A549 (cell line): ENCODE measurements around the gene POLR2L.

Source experiments
- CBX2 ChIP-seq: fragments of 200-600 bp; sonication (generic); IDR thresholded peaks from 2 replicates; pipeline ENCODE4 v1.6.1; 2016; ENCODE audit warnings: low read depth, mild to moderate bottlenecking, borderline replicate concordance
- CBX8 ChIP-seq: fragments of 200-600 bp; sonication (generic); IDR thresholded peaks from 2 replicates; pipeline ENCODE4 v1.6.1; 2016
- EP300 ChIP-seq, 2 experiments: fragments of >200 bp; sonication (Bioruptor Twin); formaldehyde crosslinking; IDR thresholded peaks; 2 replicates in 1 of 2; 3 replicates in 1 of 2; pipeline ENCODE4 v1.6.1; 2016 to 2017
- HMGXB4 ChIP-seq: fragments of 250-450 bp; sonication (Bioruptor Pico); IDR thresholded peaks from 2 replicates; pipeline ENCODE4 v1.5.0; 2021; ENCODE audit warnings: mild to moderate bottlenecking, moderate library complexity, borderline replicate concordance
- JUN ChIP-seq, 2 experiments: fragments of >200 bp; sonication (Bioruptor Twin); formaldehyde crosslinking; IDR thresholded peaks; 2 replicates in 1 of 2; 3 replicates in 1 of 2; pipeline ENCODE4 v1.6.1; 2016 to 2017
- JUNB ChIP-seq: fragments of >200 bp; sonication (Bioruptor Twin); formaldehyde crosslinking; IDR thresholded peaks from 2 replicates; pipeline ENCODE4 v1.6.1; 2016
- MAFK ChIP-seq: fragments of 450-650 bp; IDR thresholded peaks from 2 replicates; pipeline ENCODE4 v1.6.1; 2014; ENCODE audit not compliant: partially characterized antibody
- POLR2A ChIP-seq: IDR thresholded peaks from 2 replicates; pipeline ENCODE4 v1.6.1; 2012; ENCODE audit warnings: mild to moderate bottlenecking, low read length
- RARB ChIP-seq: fragments of 250-450 bp; sonication (Bioruptor Pico); IDR thresholded peaks from 2 replicates; pipeline ENCODE4 v1.8.0; 2021; ENCODE audit warnings: mild to moderate bottlenecking, moderate library complexity
- TP53 ChIP-seq: fragments of 250-450 bp; sonication (Bioruptor Pico); IDR thresholded peaks from 2 replicates; pipeline ENCODE4 v1.5.0; 2021; ENCODE audit warnings: mild to moderate bottlenecking, moderate library complexity
- TF ChIP-seq, protein P1 (sequence below): fragments of >200 bp; sonication (Bioruptor Twin); formaldehyde crosslinking; IDR thresholded peaks from 3 replicates; pipeline ENCODE4 v1.5.1; 2016
- TF ChIP-seq, protein P2 (sequence below): fragments of >200 bp; sonication (Bioruptor Twin); formaldehyde crosslinking; IDR thresholded peaks from 3 replicates; pipeline ENCODE4 v1.6.1; 2016

DNA sequence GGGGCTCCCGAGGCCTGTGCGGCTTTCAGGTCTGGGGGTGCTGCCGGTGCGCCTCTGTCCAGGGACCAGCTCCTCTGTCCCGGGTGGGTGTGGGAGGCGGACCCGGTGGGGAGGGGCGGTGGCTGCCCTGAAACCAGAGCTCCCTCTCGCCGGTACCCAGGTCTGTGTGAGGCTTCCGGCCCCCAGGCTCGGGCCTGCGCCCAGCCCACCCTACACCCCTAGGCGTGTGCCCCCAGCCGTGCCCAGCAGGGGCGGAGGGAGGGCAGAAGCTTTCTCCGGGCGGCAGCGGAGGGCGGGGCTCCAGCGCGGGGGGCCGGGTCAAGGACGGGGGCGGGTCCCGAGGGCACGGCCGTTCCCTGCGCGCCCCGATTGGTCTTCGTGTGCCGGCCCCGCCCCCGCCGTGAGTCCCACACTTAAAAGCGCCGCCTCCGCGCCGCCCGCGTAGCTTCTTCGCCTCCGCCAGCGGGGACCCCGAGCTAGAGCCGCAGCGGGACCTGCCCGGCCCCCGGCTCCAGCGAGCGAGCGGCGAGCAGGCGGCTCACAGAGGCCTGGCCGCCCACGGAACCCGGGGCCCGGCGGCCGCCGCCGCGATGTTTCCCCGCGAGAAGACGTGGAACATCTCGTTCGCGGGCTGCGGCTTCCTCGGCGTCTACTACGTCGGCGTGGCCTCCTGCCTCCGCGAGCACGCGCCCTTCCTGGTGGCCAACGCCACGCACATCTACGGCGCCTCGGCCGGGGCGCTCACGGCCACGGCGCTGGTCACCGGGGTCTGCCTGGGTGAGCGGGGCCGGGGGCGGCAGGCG lies 23.0 kb downstream of the POLR2L start:
- TF ChIP-seq, protein P1, sequence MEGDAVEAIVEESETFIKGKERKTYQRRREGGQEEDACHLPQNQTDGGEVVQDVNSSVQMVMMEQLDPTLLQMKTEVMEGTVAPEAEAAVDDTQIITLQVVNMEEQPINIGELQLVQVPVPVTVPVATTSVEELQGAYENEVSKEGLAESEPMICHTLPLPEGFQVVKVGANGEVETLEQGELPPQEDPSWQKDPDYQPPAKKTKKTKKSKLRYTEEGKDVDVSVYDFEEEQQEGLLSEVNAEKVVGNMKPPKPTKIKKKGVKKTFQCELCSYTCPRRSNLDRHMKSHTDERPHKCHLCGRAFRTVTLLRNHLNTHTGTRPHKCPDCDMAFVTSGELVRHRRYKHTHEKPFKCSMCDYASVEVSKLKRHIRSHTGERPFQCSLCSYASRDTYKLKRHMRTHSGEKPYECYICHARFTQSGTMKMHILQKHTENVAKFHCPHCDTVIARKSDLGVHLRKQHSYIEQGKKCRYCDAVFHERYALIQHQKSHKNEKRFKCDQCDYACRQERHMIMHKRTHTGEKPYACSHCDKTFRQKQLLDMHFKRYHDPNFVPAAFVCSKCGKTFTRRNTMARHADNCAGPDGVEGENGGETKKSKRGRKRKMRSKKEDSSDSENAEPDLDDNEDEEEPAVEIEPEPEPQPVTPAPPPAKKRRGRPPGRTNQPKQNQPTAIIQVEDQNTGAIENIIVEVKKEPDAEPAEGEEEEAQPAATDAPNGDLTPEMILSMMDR, result no peak
- no peak for TF ChIP-seq HMGXB4
- TF ChIP-seq CBX2, result no peak
- peak; percentile 62 for TF ChIP-seq POLR2A
- TF ChIP-seq, protein P2, sequence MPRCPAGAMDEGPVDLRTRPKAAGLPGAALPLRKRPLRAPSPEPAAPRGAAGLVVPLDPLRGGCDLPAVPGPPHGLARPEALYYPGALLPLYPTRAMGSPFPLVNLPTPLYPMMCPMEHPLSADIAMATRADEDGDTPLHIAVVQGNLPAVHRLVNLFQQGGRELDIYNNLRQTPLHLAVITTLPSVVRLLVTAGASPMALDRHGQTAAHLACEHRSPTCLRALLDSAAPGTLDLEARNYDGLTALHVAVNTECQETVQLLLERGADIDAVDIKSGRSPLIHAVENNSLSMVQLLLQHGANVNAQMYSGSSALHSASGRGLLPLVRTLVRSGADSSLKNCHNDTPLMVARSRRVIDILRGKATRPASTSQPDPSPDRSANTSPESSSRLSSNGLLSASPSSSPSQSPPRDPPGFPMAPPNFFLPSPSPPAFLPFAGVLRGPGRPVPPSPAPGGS, result peak; percentile 79
- no peak for TF ChIP-seq MAFK
- TF ChIP-seq CBX8, result no peak
- peak; percentile 67 to 79; a peak in 4 of 5 replicates for TF ChIP-seq JUN (IDR thresholded peaks at IDR 0.05)
- TF ChIP-seq TP53, result no peak
- no peak for TF ChIP-seq RARB (CRISPR knock-in tag)
- TF ChIP-seq EP300 (IDR thresholded peaks at IDR 0.05), result no peak
- no peak for TF ChIP-seq JUNB
